Nephron (organoid): ENCODE data around the gene DMRTC2.

ENCODE experiments used
- H3K27ac Mint-ChIP-seq, 3 experiments: 2 replicates each; pipeline ENCODE4 v1.8.0; 2020; ENCODE audit warnings: mixed read lengths in 3 of 3, mild to moderate bottlenecking in 2 of 3, moderate library complexity in 1 of 3
- H3K27me3 Mint-ChIP-seq: 2 replicates; pipeline ENCODE4 v1.8.0; 2021; ENCODE audit warnings: low read depth, mild to moderate bottlenecking, moderate library complexity, mixed read lengths
- H3K36me3 Mint-ChIP-seq: 2 replicates; pipeline ENCODE4 v1.8.0; 2020; ENCODE audit warnings: low read depth, mixed read lengths
- H3K4me1 Mint-ChIP-seq: 2 replicates; pipeline ENCODE4 v1.8.0; 2020; ENCODE audit warnings: mixed read lengths
- H3K4me3 Mint-ChIP-seq, 3 experiments: 2 replicates each; pipeline ENCODE4 v1.8.0; 2020; ENCODE audit warnings: mild to moderate bottlenecking in 3 of 3, mixed read lengths in 3 of 3, moderate library complexity in 2 of 3
- H3K9me3 Mint-ChIP-seq: 2 replicates; pipeline ENCODE4 v1.8.0; 2020; ENCODE audit warnings: mixed read lengths
- CTCF ChIP-seq, 3 experiments: fragments of 200-600 bp; sonication (generic); IDR thresholded peaks; one replicate each; pipeline ENCODE4 v1.5.0; 2021; ENCODE audit warnings: antibody characterized with exemption in 3 of 3; ENCODE audit not compliant: unreplicated experiment in 3 of 3

The DMRTC2 gene

GRCh38 chr19:41845001-41845050 is at the start of gene DMRTC2:
TSS of gene DMRTC2 (plus strand) at chr19:41845042. CDS start at chr19:41847429, 2,387 bp downstream.
- Mint-ChIP-seq H3K4me3 (no peak within 1 kb of the TSS), H3K9me3 (peaks cover 5% of the 10 kb centered on the region), H3K4me1 (no peaks in the 10 kb centered on the region), H3K27me3 (peaks cover 40% of the 10 kb centered on the region), H3K36me3 (no peaks in the 10 kb centered on the region), H3K27ac (no peak within 1 kb of the TSS)
- no peak for TF ChIP-seq CTCF (IDR thresholded peaks at IDR 0.05; ENCODE audit: unreplicated experiment in 3 of 3)

GRCh38 chr19:41796362-41796761 is 48.5 kb upstream of the DMRTC2 start, which contains the start of gene CEACAM3:
TSS of gene CEACAM3 (plus strand) at chr19:41796587. CDS start at chr19:41796678, 91 bp downstream.
- TF ChIP-seq CTCF (IDR thresholded peaks at IDR 0.05; ENCODE audit: unreplicated experiment in 3 of 3), result no peak
- Mint-ChIP-seq H3K4me3 (no peak within 1 kb of the TSS), H3K36me3 (no peaks in the 10 kb centered on the region), H3K9me3 (no peaks in the 10 kb centered on the region), H3K4me1 (no peaks in the 10 kb centered on the region), H3K27ac (no peak within 1 kb of the TSS), H3K27me3 (peaks cover 43% of the 10 kb centered on the region)

- Mint-ChIP-seq H3K4me1 (no peaks in the 10 kb centered on the region), H3K9me3 (no peaks in the 10 kb centered on the region), H3K4me3 (no peak overlapping the region), H3K27me3 (peaks cover 38% of the 10 kb centered on the region), H3K27ac (no peak overlapping the region), H3K36me3 (no peaks in the 10 kb centered on the region)
- TF ChIP-seq CTCF (IDR thresholded peaks at IDR 0.05; ENCODE audit: unreplicated experiment in 3 of 3), result no peak
These were observed 47.9 kb upstream of the DMRTC2 start for GRCh38 chr19:41796901-41797300.

- Mint-ChIP-seq H3K4me3 (no peak overlapping the region), H3K9me3 (no peaks in the 10 kb centered on the region), H3K27ac (no peak overlapping the region), H3K4me1 (no peaks in the 10 kb centered on the region), H3K36me3 (no peaks in the 10 kb centered on the region), H3K27me3 (peaks cover 34% of the 10 kb centered on the region)
- TF ChIP-seq CTCF (IDR thresholded peaks at IDR 0.05; ENCODE audit: unreplicated experiment in 3 of 3), result no peak
These were observed 45.3 kb upstream of the DMRTC2 start for GRCh38 chr19:41799444-41800000.

GRCh38 chr19:41801031-41801430 is 43.8 kb upstream of the DMRTC2 start:
- TF ChIP-seq CTCF (IDR thresholded peaks at IDR 0.05; ENCODE audit: unreplicated experiment in 3 of 3), result no peak
- Mint-ChIP-seq H3K36me3 (no peaks in the 10 kb centered on the region), H3K27ac (no peak overlapping the region), H3K9me3 (no peaks in the 10 kb centered on the region), H3K4me3 (no peak overlapping the region), H3K27me3 (peaks cover 32% of the 10 kb centered on the region), H3K4me1 (no peaks in the 10 kb centered on the region)

GRCh38 chr19:41801792-41802211 is 43.0 kb upstream of the DMRTC2 start:
- no peak for TF ChIP-seq CTCF (IDR thresholded peaks at IDR 0.05; ENCODE audit: unreplicated experiment in 3 of 3)
- H3K9me3 Mint-ChIP-seq, result no peaks in the 10 kb centered on the region
- H3K4me3 Mint-ChIP-seq, result no peak overlapping the region
- no peak overlapping the region for H3K27ac Mint-ChIP-seq
- H3K36me3 Mint-ChIP-seq, result no peaks in the 10 kb centered on the region
- no peaks in the 10 kb centered on the region for H3K4me1 Mint-ChIP-seq
- H3K27me3 Mint-ChIP-seq, result peaks cover 28% of the 10 kb centered on the region
